ENCODE data around the gene CHMP1A.
A peak's percentile ranks its signal among the peaks of the same experiment; 100 is the strongest.

The CHMP1A gene

GRCh38 chr16:89605186-89605970 is 52.1 kb downstream of the CHMP1A start:
- DNase-seq (ENCODE audit: low spot score), result no peak

- no peak for DNase-seq (ENCODE audit: low spot score)
Measured at GRCh38 chr16:89604764-89605163, 52.7 kb downstream of the CHMP1A start.

GRCh38 chr16:89602952-89603590 is 54.4 kb downstream of the CHMP1A start:
- no peak for DNase-seq (ENCODE audit: low spot score)

- DNase-seq (ENCODE audit: low spot score), result peak; percentile 91
Measured at GRCh38 chr16:89602273-89602951, 55.1 kb downstream of the CHMP1A start.

GRCh38 chr16:89601906-89602272 is 55.6 kb downstream of the CHMP1A start:
- DNase-seq (ENCODE audit: low spot score), result no peak

GRCh38 chr16:89600956-89601355 is 56.6 kb downstream of the CHMP1A start:
- no peak for DNase-seq (ENCODE audit: low spot score)

- DNase-seq (ENCODE audit: low spot score), result no peak
Measured at GRCh38 chr16:89600427-89600826, 57.1 kb downstream of the CHMP1A start.

GRCh38 chr16:89599902-89600301 is 57.6 kb downstream of the CHMP1A start:
- DNase-seq (ENCODE audit: low spot score), result no peak

- no peak for DNase-seq (ENCODE audit: low spot score)
Measured at GRCh38 chr16:89599451-89599858, 58.1 kb downstream of the CHMP1A start.

GRCh38 chr16:89598199-89598598 is 59.3 kb downstream of the CHMP1A start:
- DNase-seq (ENCODE audit: low spot score), result peak; percentile 76

GRCh38 chr16:89596957-89597649 is 60.4 kb downstream of the CHMP1A start:
- DNase-seq (ENCODE audit: low spot score), result no peak

GRCh38 chr16:89596061-89596689 is 61.3 kb downstream of the CHMP1A start:
- DNase-seq (ENCODE audit: low spot score), result no peak

GRCh38 chr16:89595330-89596060 is 62.0 kb downstream of the CHMP1A start:
- DNase-seq (ENCODE audit: low spot score), result no peak

All from AG08396 (cell line).